ENCODE data around the gene RAB44.

RAB44 gene

DNA sequence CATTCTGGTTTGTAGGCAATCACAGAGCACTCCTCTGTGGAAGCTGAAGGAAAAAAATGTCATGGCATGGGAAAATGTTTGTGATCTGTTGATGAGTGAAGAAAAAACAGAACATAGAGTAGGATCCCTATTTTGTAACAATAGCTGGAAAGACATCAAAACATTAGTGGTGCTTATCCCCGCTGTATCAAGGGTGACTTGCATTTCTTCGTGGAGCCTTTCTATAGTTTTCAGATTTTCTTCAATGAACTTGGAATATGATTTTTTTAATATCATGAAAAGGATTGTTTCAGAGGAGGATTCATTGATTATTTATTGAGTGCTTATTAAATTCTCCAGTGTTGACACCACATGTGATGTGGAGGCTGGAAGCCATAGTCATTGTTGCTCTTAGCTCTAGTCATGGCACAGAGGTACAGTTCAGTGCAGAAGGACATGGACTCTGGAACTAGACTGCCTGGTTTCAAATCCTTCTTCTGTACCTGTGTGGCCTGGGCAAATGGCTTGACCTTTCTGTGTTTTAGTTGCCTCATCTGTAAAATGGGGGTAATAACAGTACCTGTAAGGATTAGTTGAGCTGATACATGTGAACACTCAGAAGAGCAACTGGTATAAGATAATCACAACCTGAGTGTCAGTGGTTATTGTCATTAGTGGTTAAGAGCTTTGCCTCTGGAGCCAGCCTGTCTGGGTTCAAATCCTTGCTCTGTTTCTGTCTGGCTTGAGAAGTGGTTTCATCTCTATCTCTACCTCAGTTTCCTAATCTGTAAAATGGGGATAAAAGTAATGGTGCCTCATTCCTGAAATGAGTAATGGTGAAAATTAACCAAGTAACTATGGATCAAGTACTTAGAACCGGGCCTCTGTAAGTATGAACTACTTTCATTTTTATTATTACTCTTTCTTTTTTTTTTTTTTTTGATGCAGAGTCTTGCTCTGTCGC, 33.9 kb upstream of the RAB44 start:
- TF ChIP-seq, protein P1, sequence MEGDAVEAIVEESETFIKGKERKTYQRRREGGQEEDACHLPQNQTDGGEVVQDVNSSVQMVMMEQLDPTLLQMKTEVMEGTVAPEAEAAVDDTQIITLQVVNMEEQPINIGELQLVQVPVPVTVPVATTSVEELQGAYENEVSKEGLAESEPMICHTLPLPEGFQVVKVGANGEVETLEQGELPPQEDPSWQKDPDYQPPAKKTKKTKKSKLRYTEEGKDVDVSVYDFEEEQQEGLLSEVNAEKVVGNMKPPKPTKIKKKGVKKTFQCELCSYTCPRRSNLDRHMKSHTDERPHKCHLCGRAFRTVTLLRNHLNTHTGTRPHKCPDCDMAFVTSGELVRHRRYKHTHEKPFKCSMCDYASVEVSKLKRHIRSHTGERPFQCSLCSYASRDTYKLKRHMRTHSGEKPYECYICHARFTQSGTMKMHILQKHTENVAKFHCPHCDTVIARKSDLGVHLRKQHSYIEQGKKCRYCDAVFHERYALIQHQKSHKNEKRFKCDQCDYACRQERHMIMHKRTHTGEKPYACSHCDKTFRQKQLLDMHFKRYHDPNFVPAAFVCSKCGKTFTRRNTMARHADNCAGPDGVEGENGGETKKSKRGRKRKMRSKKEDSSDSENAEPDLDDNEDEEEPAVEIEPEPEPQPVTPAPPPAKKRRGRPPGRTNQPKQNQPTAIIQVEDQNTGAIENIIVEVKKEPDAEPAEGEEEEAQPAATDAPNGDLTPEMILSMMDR (IDR thresholded peaks at IDR 0.05; ENCODE audit: low read length, missing control alignments) = no peak
- H3K4me3 ChIP-seq (replicated peaks; ENCODE audit: low read depth, low read length) = no peak overlapping the region
- no peak for DNase-seq (ENCODE audit: low read depth)

DNA sequence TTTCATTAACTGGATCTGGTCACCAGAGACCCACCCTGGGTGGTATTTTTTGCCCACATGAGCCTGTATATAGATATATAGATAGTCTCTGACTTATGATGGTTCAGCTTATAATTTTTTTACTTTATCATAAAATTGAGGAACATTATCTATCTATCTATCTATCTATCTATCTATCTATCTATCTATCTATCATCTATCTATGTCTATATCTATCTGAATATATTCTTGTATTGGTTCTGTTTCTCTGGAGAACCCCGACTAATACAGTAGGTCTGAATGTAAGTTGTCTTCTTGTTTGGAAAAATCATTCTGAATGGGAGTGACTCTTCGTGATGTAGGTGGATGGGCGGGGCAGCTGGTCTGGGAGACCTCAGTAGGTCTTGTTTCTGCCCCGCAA, 32.4 kb upstream of the RAB44 start:
- no peak for DNase-seq (ENCODE audit: low read depth)
- no peak overlapping the region for H3K4me3 ChIP-seq (replicated peaks; ENCODE audit: low read depth, low read length)
- TF ChIP-seq, protein P1 (IDR thresholded peaks at IDR 0.05; ENCODE audit: low read length, missing control alignments) = no peak

DNA sequence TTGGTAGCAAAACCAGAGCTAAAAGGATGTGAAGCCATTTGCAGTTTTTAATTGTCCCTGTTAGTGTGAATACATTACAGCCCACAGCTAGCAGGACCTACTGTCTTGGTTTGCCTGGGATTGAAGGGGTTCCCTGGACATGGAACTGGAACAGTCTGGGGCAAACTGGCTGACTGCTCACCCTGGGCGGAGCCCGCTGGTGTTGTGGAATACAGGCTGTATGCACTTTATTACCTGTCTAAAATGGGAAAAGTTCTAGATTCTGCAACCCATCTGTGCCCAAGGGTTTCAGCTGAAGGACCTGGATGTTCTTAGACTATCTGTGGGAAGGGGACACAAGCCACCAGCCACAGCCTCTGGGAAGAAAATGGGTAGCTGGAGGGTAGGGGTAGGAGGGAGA, 31.3 kb upstream of the RAB44 start:
- TF ChIP-seq, protein P1 (IDR thresholded peaks at IDR 0.05; ENCODE audit: low read length, missing control alignments) = no peak
- H3K4me3 ChIP-seq (replicated peaks; ENCODE audit: low read depth, low read length) = no peak overlapping the region
- no peak for DNase-seq (ENCODE audit: low read depth)

DNA sequence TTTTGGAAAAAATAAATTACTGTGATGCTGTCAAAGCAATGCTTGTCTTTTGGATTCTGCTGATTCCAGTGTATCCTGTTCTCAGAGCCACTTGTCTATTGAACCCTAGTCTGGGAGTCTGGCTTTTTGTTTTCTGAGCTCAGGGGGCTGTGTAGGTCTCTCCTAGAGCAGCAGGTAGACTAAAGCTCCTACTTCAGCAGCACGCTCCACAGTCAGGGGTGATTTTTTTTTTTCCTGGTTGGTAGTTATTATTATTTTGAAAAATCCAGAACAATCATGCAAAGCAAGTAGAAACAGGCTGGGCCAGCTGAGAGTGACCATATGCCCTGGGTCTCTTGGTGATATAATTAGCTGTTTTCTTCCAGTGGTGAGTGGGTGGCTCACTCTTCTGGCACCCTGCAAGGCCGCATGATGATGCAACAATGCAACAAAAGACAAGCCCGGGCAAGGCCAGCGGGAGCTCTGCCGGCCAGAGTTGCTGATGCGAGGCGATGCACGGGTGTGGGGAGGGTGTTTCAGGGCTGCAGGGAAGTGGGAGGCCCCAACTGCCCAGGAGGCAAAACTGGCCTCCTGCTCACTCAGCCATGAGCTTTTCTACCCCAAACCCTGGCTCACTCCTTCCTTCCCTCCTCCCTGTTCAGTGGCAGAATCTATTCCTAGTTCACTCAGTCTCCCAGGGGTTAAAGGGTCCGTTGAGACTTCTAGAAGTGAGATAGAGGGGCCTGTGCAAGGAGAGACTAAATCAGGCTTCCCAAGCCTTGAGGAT, 30.6 kb upstream of the RAB44 start:
- H3K4me3 ChIP-seq (replicated peaks; ENCODE audit: low read depth, low read length) = no peak overlapping the region
- peak; percentile 96 for DNase-seq (ENCODE audit: low read depth)
- TF ChIP-seq, protein P1 (IDR thresholded peaks at IDR 0.05; ENCODE audit: low read length, missing control alignments) = no peak

DNA sequence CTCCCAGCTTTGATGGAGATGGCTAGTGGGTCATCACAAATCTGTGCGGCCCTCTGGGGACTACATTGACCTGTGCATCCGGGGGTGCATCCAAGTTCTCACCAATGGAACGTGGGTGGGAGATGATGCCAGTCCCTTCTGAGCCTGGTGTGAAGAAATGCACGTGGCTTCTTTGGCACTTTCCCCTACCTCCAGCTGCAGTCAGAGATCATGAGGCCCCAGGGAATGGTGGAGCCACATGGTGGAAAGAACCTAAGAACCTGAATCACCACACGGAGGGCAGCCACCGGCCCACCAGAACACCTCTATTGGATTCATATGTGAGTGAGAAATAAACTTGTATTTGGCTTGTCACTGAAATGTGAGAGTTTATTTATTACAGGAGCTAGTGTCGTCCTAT, 29.0 kb upstream of the RAB44 start:
- no peak for DNase-seq (ENCODE audit: low read depth)
- no peak overlapping the region for H3K4me3 ChIP-seq (replicated peaks; ENCODE audit: low read depth, low read length)
- TF ChIP-seq, protein P1 (IDR thresholded peaks at IDR 0.05; ENCODE audit: low read length, missing control alignments) = no peak

DNA sequence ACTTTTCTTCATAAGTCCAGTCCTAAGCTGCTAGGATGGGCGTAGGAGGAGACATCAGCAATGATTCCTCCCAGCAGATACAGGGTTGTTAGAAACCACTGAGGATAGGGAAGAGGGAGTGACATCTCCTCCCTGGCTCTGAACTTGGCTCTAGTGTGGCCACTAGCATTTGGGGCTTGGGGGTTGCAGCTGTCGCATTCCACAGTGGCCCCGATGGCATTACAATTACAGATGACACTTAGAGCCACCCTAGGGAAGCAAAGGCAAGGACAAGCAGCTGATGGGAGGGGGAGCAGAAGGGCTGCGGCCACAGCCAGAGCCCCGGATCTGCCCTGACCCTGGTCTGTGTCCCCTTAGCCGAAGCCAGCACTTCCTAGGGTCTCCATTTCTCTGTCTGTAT, 28.6 kb upstream of the RAB44 start:
- no peak for DNase-seq (ENCODE audit: low read depth)
- no peak overlapping the region for H3K4me3 ChIP-seq (replicated peaks; ENCODE audit: low read depth, low read length)
- TF ChIP-seq, protein P1 (IDR thresholded peaks at IDR 0.05; ENCODE audit: low read length, missing control alignments) = no peak
